ENCODE data around the gene PHKG2.
A peak's percentile ranks its signal among the peaks of the same experiment; 100 is the strongest.

GRCh38 chr16:30761427-30761927, 13.3 kb downstream of the PHKG2 start:
- TF ChIP-seq, protein P1, sequence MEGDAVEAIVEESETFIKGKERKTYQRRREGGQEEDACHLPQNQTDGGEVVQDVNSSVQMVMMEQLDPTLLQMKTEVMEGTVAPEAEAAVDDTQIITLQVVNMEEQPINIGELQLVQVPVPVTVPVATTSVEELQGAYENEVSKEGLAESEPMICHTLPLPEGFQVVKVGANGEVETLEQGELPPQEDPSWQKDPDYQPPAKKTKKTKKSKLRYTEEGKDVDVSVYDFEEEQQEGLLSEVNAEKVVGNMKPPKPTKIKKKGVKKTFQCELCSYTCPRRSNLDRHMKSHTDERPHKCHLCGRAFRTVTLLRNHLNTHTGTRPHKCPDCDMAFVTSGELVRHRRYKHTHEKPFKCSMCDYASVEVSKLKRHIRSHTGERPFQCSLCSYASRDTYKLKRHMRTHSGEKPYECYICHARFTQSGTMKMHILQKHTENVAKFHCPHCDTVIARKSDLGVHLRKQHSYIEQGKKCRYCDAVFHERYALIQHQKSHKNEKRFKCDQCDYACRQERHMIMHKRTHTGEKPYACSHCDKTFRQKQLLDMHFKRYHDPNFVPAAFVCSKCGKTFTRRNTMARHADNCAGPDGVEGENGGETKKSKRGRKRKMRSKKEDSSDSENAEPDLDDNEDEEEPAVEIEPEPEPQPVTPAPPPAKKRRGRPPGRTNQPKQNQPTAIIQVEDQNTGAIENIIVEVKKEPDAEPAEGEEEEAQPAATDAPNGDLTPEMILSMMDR (IDR thresholded peaks at IDR 0.05; ENCODE audit: low read depth, low read length) = no peak
- TF ChIP-seq POLR2A (IDR thresholded peaks at IDR 0.05; ENCODE audit: extremely low read depth, insufficient read length) = peak; percentile 51

All from NB4 (cell line).